HG02759 (cell line): ENCODE data around the gene COL6A1.

Experiments used
- ATAC-seq: cut with Tn5 transposase; IDR thresholded peaks from one replicate; pipeline ENCODE4 v1.9.1; 2021; ENCODE audit warnings: mild to moderate bottlenecking, moderate library complexity; ENCODE audit not compliant: unreplicated experiment

COL6A1 gene

DNA sequence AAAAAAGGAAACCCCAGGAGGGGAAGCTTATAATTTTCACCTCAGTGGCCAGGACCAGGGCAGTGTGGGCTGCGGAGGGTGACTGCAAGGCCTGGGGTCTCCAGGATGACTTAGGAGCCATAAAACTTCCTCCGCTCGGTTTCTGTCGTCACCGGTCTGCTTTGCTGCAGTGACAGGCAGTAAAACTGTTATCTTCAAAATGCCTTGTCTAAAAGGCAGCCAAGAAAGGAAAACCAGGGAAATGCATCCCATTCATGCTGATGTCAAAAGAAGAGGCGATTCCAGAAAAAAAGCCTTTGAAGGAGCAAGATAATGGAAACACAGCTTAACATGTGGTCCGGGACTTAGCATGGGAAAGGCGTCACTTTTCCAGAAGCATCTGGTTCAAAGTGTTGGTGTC, 42.0 kb downstream of the COL6A1 start:
- ATAC-seq: no peak

DNA sequence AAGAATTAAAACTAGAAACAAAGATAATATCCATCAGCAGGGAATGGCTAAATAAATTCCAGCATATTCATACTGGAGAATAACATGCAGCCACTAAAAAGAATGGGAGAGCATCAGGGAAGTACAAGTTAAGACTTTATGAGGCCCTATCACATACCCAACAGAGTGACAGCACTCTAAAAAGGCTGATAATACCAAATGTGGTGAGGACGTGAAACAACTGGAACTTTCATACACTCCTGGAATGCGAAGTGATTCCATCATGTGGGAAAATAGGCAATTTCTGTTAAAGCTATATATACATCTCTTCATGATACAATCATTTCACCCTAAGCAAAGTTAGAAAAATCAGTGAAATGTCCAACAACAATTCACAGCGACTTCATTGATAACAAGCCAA, 42.6 kb downstream of the COL6A1 start:
- no peak for ATAC-seq

DNA sequence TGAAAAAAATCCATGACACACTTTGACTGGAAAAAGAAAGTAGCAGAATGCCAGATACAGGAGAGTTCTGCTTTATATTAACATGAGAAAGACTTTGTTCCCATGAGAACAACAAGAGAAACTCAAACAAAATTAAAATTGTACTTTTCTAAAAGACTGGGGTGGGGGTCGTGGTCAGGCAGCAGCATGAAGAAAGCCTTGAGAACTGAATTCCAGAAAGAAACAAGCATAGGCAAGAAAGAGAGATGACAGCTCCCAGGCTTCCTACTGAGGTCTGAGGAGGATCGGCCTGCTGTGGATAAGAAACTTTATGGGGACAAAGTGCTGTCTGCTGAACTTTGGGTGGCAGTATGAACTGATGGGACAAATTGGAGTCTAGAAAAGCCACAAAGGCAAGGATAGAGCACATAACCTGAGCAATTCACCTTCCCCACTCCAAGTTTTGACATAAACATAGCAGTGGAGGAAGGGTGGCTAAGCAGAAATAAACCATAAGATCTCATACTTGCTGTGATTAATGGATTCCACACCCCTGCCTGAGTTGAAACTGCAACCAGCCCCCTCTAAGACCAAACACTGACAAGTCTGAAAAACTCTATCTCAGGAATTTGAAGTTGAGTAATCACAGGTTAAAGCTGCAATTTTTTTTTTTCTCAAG, 43.7 kb downstream of the COL6A1 start:
- no peak for ATAC-seq

DNA sequence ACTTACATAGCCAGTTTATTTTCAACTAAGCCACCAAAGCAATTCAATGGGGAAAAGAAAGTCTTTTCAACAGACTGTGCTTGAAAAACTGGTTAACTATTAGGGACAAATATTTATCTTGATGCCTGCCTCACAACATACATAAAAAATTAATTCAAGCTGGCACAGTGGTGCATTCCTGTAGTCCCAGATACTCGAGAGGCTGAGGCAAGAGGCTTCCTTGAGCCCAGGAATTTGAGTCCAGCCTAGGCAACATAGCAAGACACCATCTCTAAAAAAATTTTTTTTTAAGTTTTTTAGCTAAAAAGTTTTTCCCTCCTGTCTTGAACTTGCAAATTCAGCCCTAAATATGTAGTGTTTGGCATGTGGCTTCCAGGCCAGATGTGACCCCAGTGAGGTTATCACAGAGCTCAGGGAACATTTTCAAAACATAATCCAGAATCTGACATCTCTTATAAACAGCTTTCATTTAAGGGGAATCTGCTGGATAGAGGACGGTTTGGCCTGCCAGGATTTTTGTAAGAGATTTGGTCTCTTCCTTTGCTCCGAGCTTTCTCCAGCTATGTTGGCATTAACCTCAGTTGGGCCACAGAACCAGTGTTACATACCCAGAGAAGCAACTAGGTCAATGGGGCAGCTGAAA, 46.4 kb downstream of the COL6A1 start:
- ATAC-seq: no peak

DNA sequence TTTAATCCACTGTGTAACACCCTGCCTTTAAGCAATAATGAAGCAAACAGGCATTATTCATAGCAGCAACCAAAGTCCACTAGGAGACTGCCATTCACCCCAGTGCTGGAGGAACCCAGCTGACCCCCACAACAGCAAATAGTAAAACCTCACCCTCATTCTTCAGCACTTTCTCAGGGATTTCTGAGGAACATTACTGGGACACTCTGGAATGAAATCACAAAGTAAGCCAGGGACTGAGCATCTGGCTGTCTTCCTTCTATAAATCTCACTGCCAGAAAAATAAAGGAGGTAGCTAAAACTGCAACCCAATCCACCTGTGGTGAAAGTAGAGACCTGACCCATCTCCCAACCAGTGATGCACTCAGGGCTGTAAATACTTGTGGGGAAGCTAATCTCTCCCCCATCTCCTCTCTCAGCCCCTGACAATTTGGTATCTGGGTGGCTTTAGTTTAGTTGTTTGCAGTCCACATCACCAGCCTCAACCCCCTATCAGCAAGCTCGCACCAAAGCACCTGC, 47.1 kb downstream of the COL6A1 start:
- no peak for ATAC-seq

DNA sequence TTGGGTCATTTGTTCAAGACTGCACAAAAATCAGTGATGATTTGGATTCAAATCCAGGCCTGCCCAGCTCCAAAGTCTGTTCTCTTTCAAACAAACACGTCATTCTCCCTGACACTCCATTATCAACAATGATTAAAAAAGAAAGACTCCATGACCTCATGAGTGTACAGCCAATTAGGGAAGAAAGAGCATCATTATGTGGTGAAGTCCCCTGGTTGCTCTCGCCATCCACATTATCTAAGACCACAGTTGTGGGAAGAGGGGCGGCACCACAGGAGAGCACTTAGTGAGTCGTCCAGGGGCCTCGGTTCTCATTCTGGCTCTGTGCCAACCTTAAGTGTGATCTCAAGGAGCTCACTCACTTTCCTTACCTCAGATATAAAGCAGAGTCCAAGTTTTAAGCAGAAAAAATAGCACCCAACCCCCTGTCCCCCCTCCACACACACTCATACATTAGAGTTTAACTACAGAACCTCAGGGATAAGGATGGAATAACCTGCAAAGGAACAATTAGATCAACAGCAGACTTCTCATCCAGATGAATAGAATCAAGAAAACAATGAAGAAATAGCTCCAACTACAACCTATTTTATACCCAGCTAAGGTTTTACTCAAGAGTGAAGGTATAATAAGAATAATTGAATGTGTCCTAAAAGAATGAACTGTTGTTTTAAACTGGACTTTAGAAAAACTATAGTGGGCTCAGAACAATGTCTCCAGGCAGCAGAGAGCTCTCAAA, 47.8 kb downstream of the COL6A1 start:
- no peak for ATAC-seq

DNA sequence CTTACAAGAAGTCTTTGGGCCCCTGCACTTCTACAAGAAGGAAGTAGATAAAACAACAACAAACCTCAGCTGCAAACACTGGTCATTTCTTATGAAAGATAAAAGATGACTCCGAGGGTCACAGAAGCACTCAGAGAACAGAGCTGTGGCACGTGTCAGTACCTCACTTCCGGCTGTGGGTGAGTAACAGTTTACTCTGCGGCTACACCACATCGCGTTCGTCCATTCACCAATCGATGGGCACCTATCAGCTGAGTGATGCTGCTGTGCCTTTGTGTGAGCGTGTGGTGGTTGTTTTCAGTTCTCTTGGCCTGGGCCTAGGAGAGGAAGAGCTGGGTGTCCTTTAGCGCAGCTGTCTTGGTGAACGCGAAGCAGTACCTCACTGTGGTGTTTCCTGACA, 49.9 kb downstream of the COL6A1 start:
- ATAC-seq: no peak

DNA sequence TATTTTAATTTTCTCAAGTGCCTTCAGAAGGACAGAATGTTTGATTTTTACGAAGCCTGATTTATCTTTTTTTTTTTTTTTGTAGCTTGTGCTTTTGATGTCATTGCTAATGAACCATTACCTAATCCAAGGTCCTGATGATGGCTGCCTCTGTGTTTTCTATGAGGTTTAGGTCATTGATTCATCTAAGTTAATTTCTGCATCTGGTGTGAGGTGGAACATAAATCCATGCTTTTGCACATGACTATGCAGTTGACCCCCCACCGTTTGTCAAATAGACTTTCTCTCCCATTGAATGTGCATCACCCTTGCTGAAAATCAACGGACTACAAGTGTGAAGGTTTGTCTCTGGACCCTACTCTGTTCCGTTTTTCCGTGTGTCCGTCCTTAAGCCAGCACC, 50.5 kb downstream of the COL6A1 start:
- ATAC-seq: no peak

DNA sequence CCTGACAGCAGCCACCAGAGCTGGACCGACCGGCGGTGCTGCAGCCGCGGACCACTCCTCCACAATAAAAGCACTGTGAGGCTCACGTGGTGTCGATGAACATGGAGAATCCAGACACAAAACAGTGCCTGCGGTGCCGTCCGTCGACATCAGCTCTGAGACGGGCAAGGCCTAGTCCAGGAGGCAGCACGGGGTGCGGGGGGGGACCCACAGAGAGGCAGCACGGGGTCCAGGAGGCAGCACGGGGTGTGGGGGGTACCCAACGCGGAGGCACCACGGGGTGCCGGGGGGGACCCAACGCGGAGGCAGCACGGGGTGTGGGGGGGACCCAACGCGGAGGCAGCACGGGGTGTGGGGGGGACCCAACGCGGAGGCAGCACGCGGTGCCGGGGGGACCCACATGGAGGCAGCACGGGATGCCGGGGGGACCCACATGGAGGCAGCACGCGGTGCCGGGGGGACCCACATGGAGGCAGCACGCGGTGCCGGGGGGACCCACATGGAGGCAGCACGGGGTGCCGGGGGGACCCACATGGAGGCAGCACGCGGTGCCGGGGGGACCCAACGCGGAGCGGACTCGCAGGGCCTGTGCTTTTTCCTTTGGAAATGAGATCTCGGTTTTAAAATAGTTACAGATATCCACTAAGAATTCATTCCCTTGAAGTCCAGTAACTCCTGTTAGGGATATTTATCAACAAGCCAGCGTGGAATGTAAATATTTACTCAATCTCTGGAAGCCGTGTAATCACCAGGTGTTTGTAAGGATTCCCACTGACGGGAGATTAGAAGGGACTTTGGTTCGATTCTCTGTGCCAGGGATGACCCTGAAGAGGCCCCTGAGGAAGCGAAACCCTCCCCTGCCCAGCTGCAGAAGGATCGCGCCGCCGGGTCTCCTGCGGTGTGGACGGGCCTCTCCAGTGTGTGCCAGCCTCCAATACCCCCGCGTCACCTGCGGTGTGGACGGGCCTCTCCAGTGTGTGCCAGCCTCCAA, 52.1 kb downstream of the COL6A1 start:
- no peak for ATAC-seq

DNA sequence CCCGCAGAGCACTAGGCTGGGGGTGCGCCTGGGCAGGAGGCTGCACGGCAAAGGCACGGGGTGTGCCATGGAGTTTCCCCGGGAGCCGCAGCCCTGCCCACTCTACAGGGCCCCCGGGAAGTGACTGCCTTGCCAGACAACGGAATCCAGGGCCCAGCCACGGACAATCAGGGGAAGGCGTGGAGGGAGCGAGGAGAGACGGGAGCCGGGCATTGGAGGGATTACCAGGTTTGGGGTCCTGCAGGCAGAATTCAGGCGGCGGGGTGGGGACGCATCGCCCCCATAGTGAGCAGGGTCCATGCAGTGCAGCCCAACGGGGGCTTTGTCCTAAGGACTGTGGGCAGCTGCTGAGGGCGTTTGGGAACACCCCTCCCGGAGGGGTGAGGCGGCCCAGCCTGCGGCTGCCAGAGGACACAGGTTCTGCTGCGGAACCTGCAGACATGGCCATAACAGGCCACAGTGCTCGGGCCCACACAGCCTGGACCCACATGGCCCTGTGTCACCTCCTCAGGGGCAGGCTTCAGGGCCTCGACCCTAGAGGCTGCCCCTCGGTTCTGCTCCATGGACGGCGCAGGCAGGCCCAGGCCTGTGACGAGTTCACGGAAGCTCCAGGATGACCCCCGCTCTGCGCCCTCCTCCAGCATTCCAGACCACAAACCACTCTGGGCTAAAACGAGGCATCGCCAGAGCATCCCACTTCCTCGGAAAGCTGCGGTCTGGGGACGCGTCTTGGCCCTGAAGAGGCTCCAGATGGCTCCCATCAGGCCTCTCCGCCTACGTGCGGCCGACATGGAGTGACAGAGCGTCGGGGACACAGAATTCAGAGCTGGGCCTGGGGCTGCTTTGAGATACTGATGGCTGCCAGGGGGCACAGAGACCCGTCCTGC, 54.5 kb downstream of the COL6A1 start:
- ATAC-seq: no peak

DNA sequence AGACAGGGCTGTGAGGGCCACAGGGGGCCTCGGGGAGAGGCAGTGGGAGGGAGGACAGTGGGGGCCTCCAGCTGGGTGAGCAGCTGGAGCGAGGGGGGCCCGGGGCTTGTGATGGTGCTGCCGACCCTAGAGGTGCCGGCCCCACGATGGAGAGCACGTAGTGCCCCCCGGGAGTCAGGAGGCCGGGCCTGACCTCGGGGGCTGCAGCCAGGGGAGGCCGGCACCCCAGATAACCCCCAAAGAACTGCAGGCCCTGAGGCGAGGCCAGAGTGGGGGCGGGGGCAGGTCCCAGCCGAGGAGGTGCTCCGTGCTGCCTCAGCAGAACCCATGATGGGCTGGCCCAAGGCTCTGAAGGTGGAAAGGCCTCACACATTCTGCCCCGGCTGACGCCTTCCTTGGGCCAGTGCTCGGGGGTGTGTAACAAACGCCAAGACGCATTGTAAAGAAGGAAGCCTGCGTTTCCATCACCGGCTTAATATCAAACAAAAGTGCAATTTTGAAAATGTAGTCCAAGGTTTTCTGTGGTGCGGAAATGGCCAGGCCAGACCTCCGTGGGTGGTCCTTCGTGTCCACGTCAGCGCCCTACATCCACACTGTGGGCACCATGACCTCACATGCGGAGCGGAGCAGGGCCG, 55.2 kb downstream of the COL6A1 start:
- no peak for ATAC-seq

DNA sequence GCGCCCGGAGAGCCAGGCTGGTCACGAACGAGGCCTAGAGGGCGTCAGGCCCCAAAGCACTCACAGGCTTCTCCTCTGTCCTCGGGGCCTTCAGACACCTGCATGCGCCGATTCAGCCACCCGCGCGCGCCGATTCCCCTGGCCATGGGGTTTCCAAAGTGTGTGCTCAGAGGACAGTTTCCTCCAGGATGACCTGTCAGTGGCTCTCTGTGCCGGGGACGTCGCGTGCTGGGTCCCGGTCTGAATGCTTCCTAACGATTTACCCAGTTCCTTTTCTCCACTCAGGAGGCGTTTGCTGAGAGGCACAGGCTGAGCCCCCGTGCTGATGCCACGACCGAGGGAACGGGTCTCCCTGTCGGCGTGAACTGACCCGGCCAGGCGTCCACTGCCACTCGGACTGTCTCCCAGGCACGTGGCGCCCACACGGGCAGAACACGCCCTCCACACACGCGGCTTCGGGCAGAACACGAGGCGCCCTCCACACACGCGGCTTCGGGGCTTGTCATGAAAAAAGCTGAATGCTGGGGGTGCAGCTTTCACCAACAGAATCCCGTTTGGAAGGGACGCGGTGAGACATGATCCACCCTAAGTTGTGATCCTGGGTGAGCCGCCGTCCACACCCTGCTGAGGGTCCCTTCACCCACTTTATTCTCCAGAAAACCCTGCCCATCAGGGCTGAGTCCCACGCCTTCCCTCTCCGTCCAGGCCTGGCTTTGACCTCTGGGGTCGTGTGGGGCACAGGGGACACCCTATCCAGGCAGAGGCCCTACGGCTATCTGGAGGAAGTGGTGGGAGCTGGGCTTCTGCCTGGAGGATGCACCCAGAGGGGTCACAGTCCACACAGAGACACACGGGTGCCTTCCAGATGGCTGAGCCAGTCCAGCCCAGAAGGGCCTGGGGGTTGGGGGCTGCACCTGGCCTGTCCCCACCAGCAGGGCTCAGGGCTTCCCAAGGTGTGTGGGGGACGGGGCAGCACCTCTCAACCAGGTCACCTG, 56.1 kb downstream of the COL6A1 start:
- no peak for ATAC-seq

DNA sequence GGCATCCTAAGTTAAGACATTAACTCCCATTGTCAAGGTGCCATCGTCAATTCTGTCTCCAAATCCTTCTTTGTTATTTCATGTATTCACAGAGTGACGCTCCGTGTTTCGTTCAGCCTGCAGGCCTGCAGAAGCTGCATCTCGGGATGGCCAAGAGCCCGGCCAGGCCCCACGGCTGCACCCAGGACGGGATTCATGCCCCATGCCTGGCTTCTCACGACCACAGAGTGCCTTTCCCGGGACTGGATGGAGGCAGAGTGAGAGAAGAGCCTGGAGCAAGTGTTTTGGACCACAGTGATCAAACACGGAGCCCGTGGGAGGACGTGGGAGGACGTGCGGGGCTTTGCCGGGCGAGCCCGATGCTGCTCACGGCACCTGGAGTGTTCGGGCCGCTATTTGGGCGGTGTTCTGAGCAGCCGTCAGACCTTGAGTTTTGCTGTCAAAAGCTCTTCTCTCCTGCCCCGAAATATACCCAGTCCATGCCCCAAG, 56.8 kb downstream of the COL6A1 start:
- no peak for ATAC-seq

DNA sequence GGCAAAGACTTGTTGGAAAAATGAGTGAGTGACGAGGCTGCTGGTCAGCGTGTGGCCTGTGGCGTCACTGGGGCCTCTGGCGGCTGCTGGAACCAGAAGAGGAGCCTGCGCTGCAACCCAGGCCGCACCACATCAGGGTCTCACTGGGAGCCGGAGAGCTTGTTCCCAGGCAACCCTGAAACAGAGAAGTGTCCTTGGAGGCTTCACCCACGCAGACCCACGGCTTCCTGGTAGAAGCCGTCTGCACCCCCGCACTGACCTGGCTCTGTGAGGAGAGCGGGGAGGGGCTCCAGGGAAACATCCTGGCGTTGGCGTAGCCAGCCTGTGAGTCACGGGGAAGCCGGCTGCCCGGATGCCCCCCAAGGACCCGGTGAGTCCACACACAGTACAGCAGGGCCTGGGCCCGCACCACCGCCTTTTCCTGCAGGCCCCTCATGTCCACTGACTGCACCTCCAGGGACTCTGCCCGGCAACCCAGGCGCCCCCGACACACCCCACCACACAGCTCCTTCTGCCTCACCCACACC, 57.4 kb downstream of the COL6A1 start:
- no peak for ATAC-seq

DNA sequence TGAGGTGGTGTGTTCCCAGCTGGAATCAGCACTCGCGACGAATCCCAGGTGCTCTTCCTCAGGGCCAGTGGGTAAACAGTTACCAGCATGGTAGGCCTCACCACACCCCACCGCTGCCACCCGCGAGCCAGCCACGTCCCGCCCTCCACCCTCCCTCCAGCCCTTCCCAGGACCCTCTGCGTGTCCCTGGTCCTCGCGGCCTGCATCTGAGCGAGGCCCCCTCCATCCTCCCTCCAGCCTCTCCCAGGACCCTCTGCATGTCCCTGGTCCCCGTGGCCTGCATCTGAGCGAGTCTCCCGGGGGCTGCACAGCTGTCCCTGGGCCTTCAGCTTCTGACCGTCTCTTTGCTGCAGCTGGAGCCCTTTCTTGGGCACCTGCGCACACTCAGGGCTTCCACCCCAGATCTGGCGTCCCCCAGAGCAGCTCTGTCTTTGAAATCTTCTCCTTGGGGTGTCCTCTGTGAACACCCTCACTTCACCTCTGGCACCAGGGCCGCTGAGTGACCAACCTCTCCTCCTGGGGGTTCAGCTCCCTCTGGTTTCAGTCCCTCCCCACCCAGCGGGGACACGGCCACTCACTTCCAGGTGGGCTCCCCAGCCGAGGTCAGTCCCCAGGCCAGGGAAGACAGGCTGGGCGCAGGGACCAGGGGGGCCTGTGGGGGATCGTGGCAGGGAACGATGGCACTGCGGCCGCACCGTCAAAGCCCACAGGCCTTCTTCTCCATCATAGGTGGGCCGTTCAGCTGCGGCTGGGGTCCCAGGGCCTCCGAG, 58.5 kb downstream of the COL6A1 start:
- no peak for ATAC-seq

DNA sequence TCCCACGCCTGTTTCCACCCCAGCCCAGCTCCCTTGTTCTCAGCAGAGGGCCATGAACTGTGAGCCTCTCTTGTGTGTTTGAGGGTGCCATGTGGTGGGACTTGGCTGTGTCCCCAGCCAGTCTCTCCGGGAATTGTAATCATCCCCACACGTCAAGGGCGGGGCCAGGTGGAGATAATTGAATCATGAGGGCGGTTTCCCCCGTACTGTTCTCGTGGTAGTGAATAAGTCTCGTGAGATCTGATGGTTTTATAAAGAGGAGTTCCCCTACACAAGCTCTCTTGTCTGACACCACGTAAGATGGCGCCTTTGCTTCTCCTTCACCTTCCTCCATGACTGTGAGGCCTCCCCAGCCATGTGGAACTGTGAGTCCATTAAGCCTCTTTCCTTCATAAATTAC, 59.1 kb downstream of the COL6A1 start:
- ATAC-seq: no peak

DNA sequence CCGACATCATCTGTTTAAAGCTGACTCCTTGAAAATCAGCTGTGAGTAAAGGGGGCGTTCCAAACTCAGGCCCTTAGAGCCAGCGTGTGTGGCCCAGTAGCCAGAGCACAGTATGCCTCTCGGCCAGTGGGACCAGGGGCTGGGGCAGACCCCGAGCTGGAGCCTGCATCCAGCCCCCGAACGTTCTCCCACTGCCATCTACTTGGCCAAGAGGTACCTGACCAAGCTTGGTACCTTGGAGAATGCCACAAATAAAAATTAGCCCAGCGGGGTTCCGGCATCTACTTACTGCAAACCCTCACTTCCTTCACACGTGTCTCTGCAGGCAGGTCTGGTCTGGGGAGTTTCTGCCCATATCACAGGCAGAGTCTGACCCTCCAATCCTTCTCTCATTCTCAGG, 59.6 kb downstream of the COL6A1 start:
- ATAC-seq: no peak
